ENCODE data around the gene TMEM178A.

The TMEM178A gene

DNA sequence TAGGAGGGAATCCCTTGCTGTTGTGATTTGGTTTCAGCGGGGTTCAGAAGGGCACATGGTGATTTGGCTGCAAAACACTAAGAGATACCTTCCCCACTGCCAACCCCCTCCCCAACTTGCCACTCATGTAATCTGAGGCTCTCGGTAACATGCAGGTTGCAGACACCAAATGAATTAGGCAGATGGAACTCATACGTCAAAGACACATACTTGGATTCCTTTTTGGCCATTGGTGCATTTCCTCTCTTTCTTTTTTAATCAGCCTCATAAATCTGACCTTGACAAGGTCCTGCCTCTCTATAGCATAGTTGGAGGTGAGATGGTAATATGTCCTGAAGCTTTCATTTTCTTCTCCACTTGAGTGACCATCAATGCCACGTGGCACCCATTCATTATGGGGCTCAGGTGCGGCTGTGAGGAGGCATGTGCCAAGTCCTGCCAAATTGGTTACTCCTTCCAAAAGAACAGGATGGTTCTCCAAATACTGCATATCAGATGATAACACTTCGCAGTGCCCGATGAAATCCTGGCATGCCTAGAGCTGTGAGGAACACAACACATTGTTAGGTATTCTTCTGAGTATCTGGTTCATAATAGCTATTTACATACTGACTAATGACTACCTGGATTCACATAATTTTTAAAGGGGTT lies 8.3 kb upstream of the TMEM178A start:
- no peaks in the 10 kb centered on the region for H3F3A ChIP-seq (ENCODE audit: control insufficient read depth, insufficient read depth)
- no peak overlapping the region for H3K27ac ChIP-seq (ENCODE audit: low read depth, low read length)
- H3K36me3 ChIP-seq (ENCODE audit: control insufficient read depth, low read length) = no peaks in the 10 kb centered on the region
- no peaks in the 10 kb centered on the region for H3K79me2 ChIP-seq (ENCODE audit: control insufficient read depth, low read length)
- H3K27me3 ChIP-seq (ENCODE audit: control insufficient read depth, low read length) = no peaks in the 10 kb centered on the region
- H3K9me2 ChIP-seq (replicated peaks; ENCODE audit: control insufficient read depth, low read length) = no peaks in the 10 kb centered on the region
- TF ChIP-seq EZH2phosphoT487 (IDR thresholded peaks at IDR 0.05; ENCODE audit: borderline replicate concordance, low read length) (no peak), CTCF (IDR thresholded peaks at IDR 0.05; ENCODE audit: low read depth, low read length, poor library complexity, severe bottlenecking) (no peak)
- no peaks in the 10 kb centered on the region for H3K4me1 ChIP-seq (ENCODE audit: control insufficient read depth, low read length)
- H4K20me1 ChIP-seq (ENCODE audit: control insufficient read depth, insufficient read depth, low read depth, low read length) = no peaks in the 10 kb centered on the region
- no peak overlapping the region for H3K4me3 ChIP-seq (ENCODE audit: low read length)
- no peak overlapping the region for H3K4me2 ChIP-seq (ENCODE audit: low read length)
- peaks cover 6% of the 10 kb centered on the region; the same call in 1 of the 2 replicates for H3K9me3 ChIP-seq (ENCODE audit: control insufficient read depth, insufficient read depth, low read length)

- H3K4me2 ChIP-seq (ENCODE audit: low read length) = no peak overlapping the region
- no peaks in the 10 kb centered on the region for H3K9me2 ChIP-seq (replicated peaks; ENCODE audit: control insufficient read depth, low read length)
- H3K36me3 ChIP-seq (ENCODE audit: control insufficient read depth, low read length) = no peaks in the 10 kb centered on the region
- no peaks in the 10 kb centered on the region for H3K27me3 ChIP-seq (ENCODE audit: control insufficient read depth, low read length)
- TF ChIP-seq CTCF (IDR thresholded peaks at IDR 0.05; ENCODE audit: low read depth, low read length, poor library complexity, severe bottlenecking) = no peak
- no peak for TF ChIP-seq EZH2phosphoT487 (IDR thresholded peaks at IDR 0.05; ENCODE audit: borderline replicate concordance, low read length)
- no peak overlapping the region for H3K4me3 ChIP-seq (ENCODE audit: low read length)
- no peaks in the 10 kb centered on the region for H3F3A ChIP-seq (ENCODE audit: control insufficient read depth, insufficient read depth)
- no peaks in the 10 kb centered on the region for H4K20me1 ChIP-seq (ENCODE audit: control insufficient read depth, insufficient read depth, low read depth, low read length)
- H3K27ac ChIP-seq (ENCODE audit: low read depth, low read length) = no peak overlapping the region
- H3K79me2 ChIP-seq (ENCODE audit: control insufficient read depth, low read length) = no peaks in the 10 kb centered on the region
- H3K4me1 ChIP-seq (ENCODE audit: control insufficient read depth, low read length) = no peaks in the 10 kb centered on the region
- H3K9me3 ChIP-seq (ENCODE audit: control insufficient read depth, insufficient read depth, low read length) = peaks cover 6% of the 10 kb centered on the region; the same call in 1 of the 2 replicates
These were observed 7.3 kb upstream of the TMEM178A start for GRCh38 chr2:39658371-39658770.

DNA sequence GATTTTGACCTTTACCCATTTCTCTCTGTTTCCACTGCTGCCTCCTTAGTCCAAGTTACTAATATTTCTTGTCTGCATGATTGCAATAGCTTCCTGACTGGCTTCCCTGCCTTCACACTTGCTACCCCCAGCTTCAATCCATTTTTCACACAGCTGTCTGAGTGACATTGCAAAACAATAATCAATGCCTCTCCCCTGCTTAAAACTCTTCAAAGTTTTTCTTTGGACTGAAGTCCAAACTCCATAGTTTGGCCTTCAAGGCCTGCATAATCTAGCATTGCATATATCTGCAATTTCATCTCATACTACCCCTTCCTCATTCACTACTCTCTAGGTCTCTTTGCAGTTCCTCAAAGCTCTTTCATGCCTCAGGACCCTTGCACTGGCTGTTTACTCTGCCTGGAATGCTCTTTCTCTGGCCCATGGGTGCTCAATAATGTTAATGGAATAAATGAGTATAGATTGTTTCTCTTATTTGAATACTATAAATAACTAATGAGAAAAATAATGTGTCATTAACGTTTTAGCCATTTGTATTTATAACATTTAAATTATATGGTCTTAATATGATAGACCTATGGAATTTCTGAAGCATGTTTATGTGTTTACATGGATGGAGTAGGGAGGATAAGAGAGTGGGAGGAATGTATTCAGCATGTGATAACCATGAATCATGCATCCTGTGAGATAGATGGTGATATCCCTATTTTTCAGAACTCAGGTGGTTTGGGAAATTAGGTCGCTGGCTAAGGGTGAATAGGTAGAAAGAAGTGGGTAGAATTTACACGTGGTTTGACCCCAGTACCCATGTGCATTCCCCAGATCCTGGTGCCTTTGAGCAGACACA lies 5.7 kb upstream of the TMEM178A start:
- Histone ChIP-seq H3K4me2 (ENCODE audit: low read length) (no peak overlapping the region), H3K9me2 (replicated peaks; ENCODE audit: control insufficient read depth, low read length) (no peaks in the 10 kb centered on the region), H4K20me1 (ENCODE audit: control insufficient read depth, insufficient read depth, low read depth, low read length) (no peaks in the 10 kb centered on the region), H3K4me1 (ENCODE audit: control insufficient read depth, low read length) (no peaks in the 10 kb centered on the region), H3K9me3 (ENCODE audit: control insufficient read depth, insufficient read depth, low read length) (no peaks in the 10 kb centered on the region), H3K36me3 (ENCODE audit: control insufficient read depth, low read length) (no peaks in the 10 kb centered on the region), H3K4me3 (ENCODE audit: low read length) (no peak overlapping the region), H3F3A (ENCODE audit: control insufficient read depth, insufficient read depth) (no peaks in the 10 kb centered on the region), H3K79me2 (ENCODE audit: control insufficient read depth, low read length) (no peaks in the 10 kb centered on the region), H3K27ac (ENCODE audit: low read depth, low read length) (no peak overlapping the region), H3K27me3 (ENCODE audit: control insufficient read depth, low read length) (peaks cover 11% of the 10 kb centered on the region)
- no peak for TF ChIP-seq EZH2phosphoT487 (IDR thresholded peaks at IDR 0.05; ENCODE audit: borderline replicate concordance, low read length)
